RWPE2 (cell line): ENCODE measurements around the gene CHD6.

ENCODE experiments used
- ATAC-seq: fragments of 200-7000 bp; cut with Tn5 transposase; 3 replicates; pipeline ENCODE4 v1.9.1; 2021; ENCODE audit warnings: low read depth
- DNase-seq: peaks from one replicate; pipeline ENCODE4 v3.0.0-alpha.2; 2020; ENCODE audit warnings: low spot score
- H3K27ac ChIP-seq: fragments of 450-650 bp; 2 replicates; pipeline ENCODE4 v1.5.1; 2017; ENCODE audit warnings: mild to moderate bottlenecking; ENCODE audit not compliant: poor library complexity, severe bottlenecking
- H3K27me3 ChIP-seq: fragments of 250-450 bp; sonication (Bioruptor Pico); 2 replicates; pipeline ENCODE4 v1.5.1; 2021; ENCODE audit warnings: mild to moderate bottlenecking, moderate library complexity; ENCODE audit not compliant: insufficient read depth, poor library complexity, severe bottlenecking
- H3K36me3 ChIP-seq: fragments of 250-450 bp; sonication (Bioruptor Pico); 2 replicates; pipeline ENCODE4 v1.5.1; 2020; ENCODE audit warnings: low read depth, mild to moderate bottlenecking, moderate library complexity
- H3K4me1 ChIP-seq: fragments of 250-450 bp; sonication (Bioruptor Pico); 2 replicates; pipeline ENCODE4 v1.5.1; 2021; ENCODE audit warnings: mild to moderate bottlenecking, moderate library complexity; ENCODE audit not compliant: insufficient read depth, poor library complexity, severe bottlenecking
- H3K4me3 ChIP-seq: fragments of 250-450 bp; sonication (Bioruptor Pico); 2 replicates; pipeline ENCODE4 v1.5.1; 2021; ENCODE audit warnings: mild to moderate bottlenecking, moderate library complexity; ENCODE audit not compliant: severe bottlenecking
- H3K9me3 ChIP-seq: fragments of 250-450 bp; sonication (Bioruptor Pico); 2 replicates; pipeline ENCODE4 v1.5.1; 2021; ENCODE audit warnings: mild to moderate bottlenecking, moderate library complexity; ENCODE audit not compliant: severe bottlenecking
- CTCF ChIP-seq: fragments of 450-650 bp; IDR thresholded peaks from one replicate; pipeline ENCODE4 v1.5.1; 2017; ENCODE audit warnings: mild to moderate bottlenecking, moderate library complexity; ENCODE audit not compliant: poor library complexity, severe bottlenecking

The CHD6 gene

GRCh38 chr20:41592516-41593216 lies 25.5 kb downstream of the CHD6 start:
- no peak for DNase-seq

GRCh38 chr20:41587956-41588355 lies 30.2 kb downstream of the CHD6 start:
- no peak for DNase-seq
- Histone ChIP-seq H3K4me3 (no peak overlapping the region), H3K36me3 (no peaks in the 10 kb centered on the region), H3K4me1 (peaks cover 5% of the 10 kb centered on the region), H3K27me3 (no peaks in the 10 kb centered on the region), H3K27ac (no peak overlapping the region), H3K9me3 (peaks cover 20% of the 10 kb centered on the region)
- peak; percentile 93 for ATAC-seq
- no peak for TF ChIP-seq CTCF

More at GRCh38 chr20:41592516-41593216, 25.5 kb downstream of the CHD6 start:
- no peak for TF ChIP-seq CTCF
- no peak overlapping the region for H3K27ac ChIP-seq
- ATAC-seq = 0 out of 3 replicates have a peak, but pooled peaks have one; percentile 6
- H3K4me3 ChIP-seq = no peak overlapping the region
- H3K27me3 ChIP-seq = no peaks in the 10 kb centered on the region
- H3K9me3 ChIP-seq = peaks cover 3% of the 10 kb centered on the region
- no peaks in the 10 kb centered on the region for H3K36me3 ChIP-seq
- H3K4me1 ChIP-seq = peaks cover 2% of the 10 kb centered on the region

GRCh38 chr20:41587523-41587922 lies 30.7 kb downstream of the CHD6 start:
- TF ChIP-seq CTCF = no peak
- DNase-seq = no peak
- Histone ChIP-seq H3K36me3 (no peaks in the 10 kb centered on the region), H3K27me3 (no peaks in the 10 kb centered on the region), H3K4me3 (no peak overlapping the region), H3K9me3 (peaks cover 20% of the 10 kb centered on the region), H3K27ac (no peak overlapping the region), H3K4me1 (peaks cover 5% of the 10 kb centered on the region)
- ATAC-seq = peak; percentile 18; the same call in 2 of the 3 replicates

- no peak for DNase-seq
- Histone ChIP-seq H3K9me3 (peaks cover 20% of the 10 kb centered on the region), H3K36me3 (no peaks in the 10 kb centered on the region), H3K27me3 (no peaks in the 10 kb centered on the region), H3K4me3 (no peak overlapping the region), H3K4me1 (peaks cover 5% of the 10 kb centered on the region), H3K27ac (no peak overlapping the region)
- no peak for TF ChIP-seq CTCF
- ATAC-seq = no peak
Observed at GRCh38 chr20:41586772-41587171, 31.4 kb downstream of the CHD6 start.

GRCh38 chr20:41580350-41580749 lies 37.8 kb downstream of the CHD6 start:
- ATAC-seq = no peak; the same call in 2 of the 3 replicates

More at GRCh38 chr20:41580350-41580749, 37.8 kb downstream of the CHD6 start:
- TF ChIP-seq CTCF = no peak
- Histone ChIP-seq H3K9me3 (peaks cover 12% of the 10 kb centered on the region), H3K27me3 (no peaks in the 10 kb centered on the region), H3K36me3 (no peaks in the 10 kb centered on the region), H3K4me1 (no peaks in the 10 kb centered on the region), H3K27ac (no peak overlapping the region), H3K4me3 (no peak overlapping the region)
- no peak for DNase-seq
